Endothelial cell of umbilical vein (primary cell): ENCODE data around the gene FGF2. TPM values are rescaled to one million over a fixed set of nuclear protein-coding genes. Genes with fewer than 3 reads are reported as not detected.
"Not testable (repeated sequence)": the region's sequence is repeated elsewhere in the genome, so short reads cannot be mapped to it uniquely, and the experiment has no call there.

Source experiments
- BruUV-seq: library from RNA; stranded (reverse); fragments of 400-500 nt; replicated peaks from 2 replicates; lab custom pipeline; 2021; lab: Mats Ljungman, UMichigan
- CTCF ChIA-PET: fragments of 300-600, 350-600 bp; sonication (Branson Sonifier 250); formaldehyde crosslinking; loops from one replicate; lab custom pipeline; 2021; ENCODE audit warnings: antibody characterized with exemption, inconsistent platforms; lab: Charles Lee
- POLR2A ChIA-PET: fragments of 300-600, 350-600 bp; sonication (Branson Sonifier 250); formaldehyde crosslinking; loops from one replicate; lab custom pipeline; 2021; ENCODE audit warnings: antibody characterized with exemption, inconsistent platforms; lab: Charles Lee
- DNase-seq: peaks from one replicate; pipeline ENCODE4 v3.0.0-alpha.2; 2011; ENCODE audit warnings: low read depth, low spot score
- FAIRE-seq: peaks from 2 replicates; lab custom pipeline; 2011; peaks lifted over from hg19 to GRCh38; lab: Jason Lieb, UNC
- H2AFZ ChIP-seq: 2 replicates; pipeline ENCODE4 v1.6.0; 2012; ENCODE audit warnings: low read depth, low read length, control low read depth, inconsistent platforms
- H3K27ac ChIP-seq: 2 replicates; pipeline ENCODE4 v1.5.1; 2011; ENCODE audit warnings: low read depth, mild to moderate bottlenecking, control low read depth, low read length, moderate library complexity; ENCODE audit not compliant: insufficient read depth
- H3K27me3 ChIP-seq, 2 experiments: 2 replicates each; pipeline versions ENCODE4 v1.6.0 to v1.6.1; 2011; ENCODE audit warnings: low read length in 2 of 2, mixed read lengths in 1 of 2; ENCODE audit not compliant: control insufficient read depth in 2 of 2, insufficient read depth in 2 of 2
- H3K36me3 ChIP-seq, 2 experiments: 2 replicates in 1 of 2; 3 replicates in 1 of 2; pipeline ENCODE4 v1.5.1; 2011; ENCODE audit warnings: low read length in 2 of 2, mild to moderate bottlenecking in 1 of 2, moderate library complexity in 1 of 2; ENCODE audit not compliant: control insufficient read depth in 2 of 2, insufficient read depth in 2 of 2; ENCODE audit errors: extremely low read depth in 1 of 2
- H3K4me1 ChIP-seq: 3 replicates; pipeline ENCODE4 v1.5.1; 2011; ENCODE audit warnings: mild to moderate bottlenecking, low read length; ENCODE audit not compliant: control insufficient read depth, insufficient read depth; ENCODE audit errors: extremely low read depth
- H3K4me2 ChIP-seq: 2 replicates; pipeline ENCODE4 v1.6.1; 2011; ENCODE audit warnings: low read length, control low read depth, mixed read lengths; ENCODE audit not compliant: insufficient read depth
- H3K4me3 ChIP-seq, 3 experiments: fragments of 200-600 bp in 1 of 3; sonication (generic), shearing (Covaris generic) in 1 of 3; replicated peaks in 1 of 3; 2 replicates each; pipeline ENCODE4 v1.5.1; 2011 to 2016; ENCODE audit warnings: control low read depth in 3 of 3, low read length in 3 of 3, mild to moderate bottlenecking in 2 of 3, inconsistent platforms in 1 of 3, low read depth in 1 of 3, moderate library complexity in 1 of 3; ENCODE audit not compliant: insufficient read depth in 1 of 3
- H3K79me2 ChIP-seq: 2 replicates; pipeline ENCODE4 v1.6.0; 2012; ENCODE audit warnings: low read length, inconsistent platforms; ENCODE audit not compliant: control insufficient read depth, insufficient read depth
- H3K9ac ChIP-seq: replicated peaks from 2 replicates; pipeline ENCODE3; 2011; ENCODE audit warnings: low read length, control low read depth; ENCODE audit not compliant: insufficient read depth; ENCODE audit errors: extremely low read depth
- H3K9me1 ChIP-seq: replicated peaks from 3 replicates; pipeline ENCODE4 v1.6.0; 2011; ENCODE audit warnings: mild to moderate bottlenecking, low read length; ENCODE audit not compliant: control insufficient read depth, insufficient read depth; ENCODE audit errors: extremely low read depth
- H3K9me3 ChIP-seq: replicated peaks from 2 replicates; pipeline ENCODE4 v1.5.1; 2012; ENCODE audit warnings: low read length, inconsistent platforms; ENCODE audit not compliant: control insufficient read depth, insufficient read depth
- H4K20me1 ChIP-seq: replicated peaks from 2 replicates; pipeline ENCODE3; 2011; ENCODE audit warnings: mild to moderate bottlenecking, low read length; ENCODE audit not compliant: control insufficient read depth, insufficient read depth; ENCODE audit errors: extremely low read depth
- CTCF ChIP-seq, 2 donors: IDR thresholded peaks; 1 replicate in 1 of 2; 2 replicates in 1 of 2; pipeline ENCODE4 v1.5.1; 2011; ENCODE audit warnings: low read length in 2 of 2, mild to moderate bottlenecking in 2 of 2, moderate library complexity in 2 of 2, control low read depth in 1 of 2, inconsistent platforms in 1 of 2, low read depth in 1 of 2; ENCODE audit not compliant: insufficient read depth in 1 of 2; ENCODE audit errors: extremely low read depth in 1 of 2
- EZH2 ChIP-seq: IDR thresholded peaks from 2 replicates; pipeline ENCODE4 v1.6.1; 2012; ENCODE audit warnings: borderline replicate concordance, low read depth, mild to moderate bottlenecking, moderate library complexity, low read length, inconsistent platforms; ENCODE audit not compliant: severe bottlenecking
- FOS ChIP-seq: IDR thresholded peaks from 2 replicates; pipeline ENCODE4 v1.6.1; 2011; ENCODE audit warnings: mild to moderate bottlenecking, low read length, moderate library complexity, borderline replicate concordance; ENCODE audit not compliant: insufficient read depth
- GATA2 ChIP-seq: IDR thresholded peaks from 2 replicates; pipeline ENCODE4 v1.7.0; 2011; ENCODE audit warnings: low read depth, mild to moderate bottlenecking, moderate library complexity, mixed read lengths, low read length; ENCODE audit not compliant: insufficient read length, insufficient read depth
- JUN ChIP-seq: IDR thresholded peaks from 2 replicates; pipeline ENCODE4 v1.6.1; 2011; ENCODE audit warnings: borderline replicate concordance, low read depth; ENCODE audit not compliant: insufficient read length, insufficient read depth
- MAX ChIP-seq: IDR thresholded peaks from 2 replicates; pipeline ENCODE4 v1.6.1; 2011; ENCODE audit not compliant: insufficient read depth, insufficient read length
- MYC ChIP-seq: IDR thresholded peaks from one replicate; pipeline ENCODE4 v1.6.1; 2011; ENCODE audit warnings: mild to moderate bottlenecking, low read depth, low read length
- POLR2A ChIP-seq: IDR thresholded peaks from 2 replicates; pipeline ENCODE4 v1.6.1; 2012; ENCODE audit warnings: low read depth, mild to moderate bottlenecking, control low read depth, low read length
- POLR2AphosphoS5 ChIP-seq: IDR thresholded peaks from 2 replicates; pipeline ENCODE4 v1.6.1; 2012; ENCODE audit warnings: low read depth, mild to moderate bottlenecking, control low read depth, low read length, moderate library complexity; ENCODE audit not compliant: insufficient read depth
- dilution Hi-C: fragments of 300-500 bp; cut with MboI; formaldehyde crosslinking; loops from one replicate; pipeline ENCODE4 v1.15.0; 2019; ENCODE audit warnings: low sequenced_read_pairs; ENCODE audit not compliant: extremely low pct_ligation_motif_present
- intact Hi-C: fragments of 100-400 bp; cut with micrococcal nuclease; formaldehyde crosslinking; loops from one replicate; pipeline ENCODE4 v1.10.0; 2022
- polyA plus RNA-seq, 4 experiments: library from polyadenylated mRNA; depleted of rRNA in 3 of 4; stranded (reverse) in 3 of 4; unstranded in 1 of 4; fragments of >200 nt; gene quantifications; 2 replicates each; pipeline versions ENCODE4 v1.2.1 to v1.2.3, GENCODE V29; 2011 to 2012; ENCODE audit warnings: missing spikeins in 1 of 4
- total RNA-seq: library from RNA; stranded (reverse); gene quantifications from 2 replicates; pipeline ENCODE4 v1.2.3, GENCODE V29; 2021

The FGF2 gene
- total and polyA plus RNA-seq, 2 donors (not counting 3 experiments of a cell fraction or from before 2014, with no cell fraction given), result 4.6 to 23.9 TPM

DNA sequence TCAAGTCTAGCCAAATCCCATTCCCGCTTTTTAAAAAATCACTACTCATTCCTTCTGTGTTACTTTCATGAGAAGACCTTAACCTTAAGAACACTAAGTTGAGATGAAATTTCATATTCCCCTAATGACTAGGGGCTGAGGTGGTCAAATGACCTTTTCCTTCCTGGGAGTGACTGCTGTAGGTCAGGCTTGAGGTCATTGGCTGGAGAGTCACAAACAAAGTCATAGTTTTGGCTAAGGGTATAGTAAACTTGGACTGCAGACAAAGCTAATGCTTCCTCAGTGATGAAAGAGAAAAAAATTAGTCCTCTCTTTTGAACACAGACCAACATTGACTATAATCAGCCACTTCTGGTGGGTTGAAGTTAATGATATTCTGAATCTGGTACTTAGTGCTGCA lies 16.0 kb upstream of the FGF2 start:
- Histone ChIP-seq H3K4me1 (peaks cover 4% of the 10 kb centered on the region), H3K36me3 (no peaks in the 10 kb centered on the region), H3K4me3 (no peak overlapping the region), H2AFZ (no peak overlapping the region), H3K9ac (no peak overlapping the region), H3K9me3 (no peaks in the 10 kb centered on the region), H4K20me1 (no peaks in the 10 kb centered on the region), H3K79me2 (no peaks in the 10 kb centered on the region), H3K4me2 (no peak overlapping the region), H3K27me3 (no peaks in the 10 kb centered on the region), H3K9me1 (no peaks in the 10 kb centered on the region), H3K27ac (no peak overlapping the region)
- dilution Hi-C loops (no loop called here), intact Hi-C loops (no loop called here)
- POLR2A ChIA-PET, result no interaction called here
- CTCF ChIA-PET, result interaction anchor here (1.0 to 1.4 kb wide), 2 partner anchors 9 to 53 kb away, joined by 3 to 4 read pairs; no protein-coding TSS in a partner anchor
- no TSS peak for BruUV-seq
- DNase-seq (peak; percentile 12), FAIRE-seq (no peak)
- TF ChIP-seq EZH2 (no peak), MYC (no peak), MAX (no peak), JUN (no peak), FOS (no peak), POLR2AphosphoS5 (no peak), GATA2 (no peak), CTCF (IDR thresholded peaks at IDR 0.05; ENCODE audit: extremely low read depth in 1 of 2, insufficient read depth in 1 of 2, low read depth in 1 of 2, low read length in 2 of 2) (no peak), POLR2A (no peak)

DNA sequence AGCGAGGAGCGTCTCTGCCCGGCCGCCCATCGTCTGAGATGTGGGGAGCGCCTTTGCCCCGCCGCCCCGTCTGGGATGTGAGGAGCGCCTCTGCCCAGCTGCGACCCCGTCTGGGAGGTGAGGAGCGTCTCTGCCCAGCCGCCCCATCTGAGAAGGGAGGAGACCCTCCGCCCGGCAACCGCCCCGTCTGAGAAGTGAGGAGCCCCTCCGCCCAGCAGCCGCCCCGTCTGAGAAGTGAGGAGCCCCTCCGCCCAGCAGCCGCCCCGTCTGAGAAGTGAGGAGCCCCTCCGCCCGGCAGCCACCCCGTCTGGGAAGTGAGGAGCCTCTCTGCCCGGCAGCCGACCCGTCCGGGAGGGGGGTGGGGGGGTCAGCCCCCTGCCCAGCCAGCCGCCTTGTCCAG lies 14.8 kb upstream of the FGF2 start:
- H3K4me2 ChIP-seq, H4K20me1 ChIP-seq, dilution Hi-C loops, H3K27ac ChIP-seq, H3K9me3 ChIP-seq, H3K4me3 ChIP-seq, POLR2A ChIA-PET, BruUV-seq, H3K9ac ChIP-seq, H3K36me3 ChIP-seq, H3K9me1 ChIP-seq, intact Hi-C loops, H3K4me1 ChIP-seq, CTCF ChIA-PET, DNase-seq, H2AFZ ChIP-seq, FAIRE-seq, H3K27me3 ChIP-seq, H3K79me2 ChIP-seq: not testable (repeated sequence)

GRCh38 chr4:122812823-122813222 lies 13.8 kb upstream of the FGF2 start:
- dilution Hi-C loops, H3K4me3 ChIP-seq, DNase-seq, H3K79me2 ChIP-seq, BruUV-seq, H3K9me1 ChIP-seq, H2AFZ ChIP-seq, H3K4me1 ChIP-seq, H4K20me1 ChIP-seq, POLR2A ChIA-PET, H3K36me3 ChIP-seq, H3K9me3 ChIP-seq, H3K9ac ChIP-seq, H3K4me2 ChIP-seq, intact Hi-C loops, H3K27ac ChIP-seq, FAIRE-seq, H3K27me3 ChIP-seq: not testable (repeated sequence)
- CTCF ChIA-PET, result interaction anchor here (1.1 kb wide), 1 partner anchor 20 kb away, joined by 3 read pairs; no protein-coding TSS in a partner anchor
